ENCODE data around the gene TNPO2.
"Not testable (repeated sequence)": the region's sequence is repeated elsewhere in the genome, so short reads cannot be mapped to it uniquely, and the experiment has no call there.

TNPO2 gene

GRCh38 chr19:12706332-12706718 lies 17.4 kb downstream of the TNPO2 start:
- no peak overlapping the region for H3K4me3 ChIP-seq (ENCODE audit: low read depth, low read length)

GRCh38 chr19:12705654-12706331 lies 17.9 kb downstream of the TNPO2 start:
- no peak overlapping the region for H3K4me3 ChIP-seq (ENCODE audit: low read depth, low read length)

- no peak overlapping the region for H3K4me3 ChIP-seq (ENCODE audit: low read depth, low read length)
These were observed 18.6 kb downstream of the TNPO2 start for GRCh38 chr19:12705169-12705568.

GRCh38 chr19:12703046-12703445 lies 20.7 kb downstream of the TNPO2 start:
- no peak overlapping the region for H3K4me3 ChIP-seq (ENCODE audit: low read depth, low read length)

GRCh38 chr19:12701596-12702282 lies 22.0 kb downstream of the TNPO2 start:
- H3K4me3 ChIP-seq (ENCODE audit: low read depth, low read length), result no peak overlapping the region

- no peak overlapping the region for H3K4me3 ChIP-seq (ENCODE audit: low read depth, low read length)
These were observed 25.6 kb downstream of the TNPO2 start for GRCh38 chr19:12698138-12698537.

GRCh38 chr19:12697425-12697824 lies 26.3 kb downstream of the TNPO2 start:
- H3K4me3 ChIP-seq (ENCODE audit: low read depth, low read length), result not testable (repeated sequence)

- peak within 1 kb of the TSS; percentile 88 for H3K4me3 ChIP-seq (ENCODE audit: low read depth, low read length)
These were observed 27.1 kb downstream of the TNPO2 start, which contains the start of gene FBXW9 for GRCh38 chr19:12696366-12697335. TSS of gene FBXW9 (minus strand) at chr19:12696631. CDS start at chr19:12696581, 50 bp downstream.

GRCh38 chr19:12695997-12696365 lies 27.8 kb downstream of the TNPO2 start:
- peak overlapping the region; percentile 88 for H3K4me3 ChIP-seq (ENCODE audit: low read depth, low read length)

GRCh38 chr19:12695514-12695913 lies 28.2 kb downstream of the TNPO2 start:
- H3K4me3 ChIP-seq (ENCODE audit: low read depth, low read length), result peak overlapping the region; percentile 27

GRCh38 chr19:12695096-12695495 lies 28.6 kb downstream of the TNPO2 start:
- H3K4me3 ChIP-seq (ENCODE audit: low read depth, low read length), result no peak overlapping the region

GRCh38 chr19:12694641-12695040 lies 29.1 kb downstream of the TNPO2 start:
- no peak overlapping the region for H3K4me3 ChIP-seq (ENCODE audit: low read depth, low read length)

GRCh38 chr19:12692960-12693359 lies 30.8 kb downstream of the TNPO2 start:
- H3K4me3 ChIP-seq (ENCODE audit: low read depth, low read length), result no peak overlapping the region

GRCh38 chr19:12689581-12690216 lies 34.0 kb downstream of the TNPO2 start:
- no peak overlapping the region for H3K4me3 ChIP-seq (ENCODE audit: low read depth, low read length)

- no peak overlapping the region for H3K4me3 ChIP-seq (ENCODE audit: low read depth, low read length)
These were observed 34.7 kb downstream of the TNPO2 start for GRCh38 chr19:12689012-12689411.

- no peak within 1 kb of the TSS for H3K4me3 ChIP-seq (ENCODE audit: low read depth, low read length)
These were observed 36.1 kb downstream of the TNPO2 start, which contains the start of gene GNG14 for GRCh38 chr19:12687496-12688196. TSS of gene GNG14 (plus strand) at chr19:12687998. CDS start at chr19:12688049, 51 bp downstream.

- H3K4me3 ChIP-seq (ENCODE audit: low read depth, low read length), result no peak overlapping the region
These were observed 37.9 kb downstream of the TNPO2 start for GRCh38 chr19:12685831-12686230.

- peak within 1 kb of the TSS; percentile 96 for H3K4me3 ChIP-seq (ENCODE audit: low read depth, low read length)
These were observed 42.4 kb downstream of the TNPO2 start, which contains the start of gene DHPS for GRCh38 chr19:12681074-12681987. TSS of gene DHPS (minus strand) at chr19:12681880. CDS start at chr19:12681766, 114 bp downstream.

- H3K4me3 ChIP-seq (ENCODE audit: low read depth, low read length), result no peak overlapping the region
These were observed 43.7 kb downstream of the TNPO2 start for GRCh38 chr19:12680034-12680433.
